ENCODE data around the gene DLST.
A peak's percentile ranks its signal among the peaks of the same experiment; 100 is the strongest.

Gene DLST

GRCh38 chr14:74934041-74934440 is 52.3 kb downstream of the DLST start:
- H3K27ac ChIP-seq: peak overlapping the region in 1 of 21 experiments; percentile 74

GRCh38 chr14:74934476-74935359 is 53.0 kb downstream of the DLST start:
- Histone ChIP-seq H3K4me3 (no peak overlapping the region), H3K27ac (peak overlapping the region in 1 of 21 experiments; percentile 63)

More at GRCh38 chr14:74934041-74934440, 52.3 kb downstream of the DLST start:
- H3K4me3 ChIP-seq: no peak overlapping the region

GRCh38 chr14:74935360-74935680 is 53.6 kb downstream of the DLST start:
- H3K4me3 ChIP-seq: no peak overlapping the region
- peak overlapping the region in 1 of 21 experiments; percentile 63 for H3K27ac ChIP-seq

- Histone ChIP-seq H3K4me3 (no peak overlapping the region), H3K27ac (no peak overlapping the region)
These were observed 54.4 kb downstream of the DLST start for GRCh38 chr14:74936151-74936550.

GRCh38 chr14:74936731-74937130 is 55.0 kb downstream of the DLST start:
- Histone ChIP-seq H3K4me3 (no peak overlapping the region), H3K27ac (no peak overlapping the region)

GRCh38 chr14:74937171-74937570 is 55.5 kb downstream of the DLST start:
- Histone ChIP-seq H3K27ac (no peak overlapping the region), H3K4me3 (no peak overlapping the region)

GRCh38 chr14:74938531-74939495 is 57.1 kb downstream of the DLST start:
- peak overlapping the region in 19 of 21 experiments; percentile 19 to 86 (median 77) for H3K27ac ChIP-seq
- no peak overlapping the region for H3K4me3 ChIP-seq

GRCh38 chr14:74940956-74941565 is 59.3 kb downstream of the DLST start:
- no peak overlapping the region for H3K4me3 ChIP-seq

GRCh38 chr14:74941676-74942097 is 60.0 kb downstream of the DLST start:
- Histone ChIP-seq H3K4me3 (no peak overlapping the region), H3K27ac (peak overlapping the region; percentile 14 to 86 (median 77))

More at GRCh38 chr14:74940956-74941565, 59.3 kb downstream of the DLST start:
- H3K27ac ChIP-seq: peak overlapping the region in 20 of 21 experiments; percentile 14 to 86 (median 77)

GRCh38 chr14:74942181-74942580 is 60.5 kb downstream of the DLST start:
- Histone ChIP-seq H3K27ac (peak overlapping the region; percentile 14 to 86 (median 77)), H3K4me3 (no peak overlapping the region)

- H3K27ac ChIP-seq: peak overlapping the region in 18 of 21 experiments; percentile 14 to 86 (median 78)
- H3K4me3 ChIP-seq: no peak overlapping the region
These were observed 60.9 kb downstream of the DLST start for GRCh38 chr14:74942608-74943007.

GRCh38 chr14:74945261-74945851 is 63.6 kb downstream of the DLST start:
- H3K4me3 ChIP-seq: no peak overlapping the region
- H3K27ac ChIP-seq: peak overlapping the region in 3 of 21 experiments; percentile 38 to 64 (median 48)

- Histone ChIP-seq H3K27ac (peak overlapping the region in 7 of 21 experiments; percentile 2 to 65 (median 38)), H3K4me3 (no peak overlapping the region)
These were observed 64.3 kb downstream of the DLST start for GRCh38 chr14:74945852-74946658.

GRCh38 chr14:74946659-74947281 is 65.1 kb downstream of the DLST start:
- Histone ChIP-seq H3K27ac (peak overlapping the region in 5 of 21 experiments; percentile 28 to 65 (median 32)), H3K4me3 (no peak overlapping the region)

- peak overlapping the region in 1 of 7 experiments; percentile 11 for H3K4me3 ChIP-seq
- H3K27ac ChIP-seq: peak overlapping the region in 3 of 21 experiments; percentile 31 to 65 (median 32)
These were observed 65.9 kb downstream of the DLST start for GRCh38 chr14:74947353-74948227.

GRCh38 chr14:74948228-74949175 is 66.8 kb downstream of the DLST start:
- peak overlapping the region in 4 of 21 experiments; percentile 3 to 31 (median 16) for H3K27ac ChIP-seq
- H3K4me3 ChIP-seq: peak overlapping the region in 1 of 7 experiments; percentile 11

Measured in skin epidermis (tissue), 12 donors.